Fibroblast of skin of back (primary cell): Measurements from ENCODE around the gene UTF1.

ENCODE experiments used
- DNase-seq: peaks from one replicate; pipeline ENCODE4 v3.0.0-alpha.2; 2013

The UTF1 gene

DNA sequence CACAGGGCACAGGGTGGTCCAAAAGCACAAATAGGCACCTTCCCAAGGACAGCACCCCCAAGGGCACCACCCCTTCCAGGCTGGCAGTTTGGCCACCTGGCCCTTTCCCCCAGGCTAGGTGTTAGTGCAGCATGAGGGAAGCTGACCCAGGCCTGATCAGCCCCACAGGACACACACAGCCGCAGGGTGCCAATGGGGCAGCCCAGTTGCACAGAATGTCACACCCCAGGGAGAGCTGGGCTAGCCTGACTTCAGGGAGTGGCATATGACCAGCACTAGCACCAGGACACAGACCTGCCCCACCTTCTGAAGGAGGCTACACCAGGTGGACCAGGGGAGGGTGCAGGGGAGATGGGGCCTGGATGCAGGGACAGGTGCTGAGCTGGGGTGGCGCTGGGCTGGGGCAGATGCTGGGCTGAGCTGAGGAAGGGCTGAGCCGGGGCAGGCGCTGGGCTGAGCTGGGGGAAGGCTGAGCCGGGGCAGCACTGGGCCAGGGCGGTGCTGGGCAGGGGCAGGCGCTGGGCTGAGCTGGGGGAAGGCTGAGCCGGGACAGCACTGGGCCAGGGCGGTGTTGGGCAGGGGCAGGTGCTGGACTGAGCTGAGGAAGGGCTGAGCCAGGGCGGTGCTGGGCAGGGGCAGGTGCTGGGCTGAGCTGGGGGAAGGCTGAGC is 50.5 kb downstream of the UTF1 start:
- DNase-seq: no peak

DNA sequence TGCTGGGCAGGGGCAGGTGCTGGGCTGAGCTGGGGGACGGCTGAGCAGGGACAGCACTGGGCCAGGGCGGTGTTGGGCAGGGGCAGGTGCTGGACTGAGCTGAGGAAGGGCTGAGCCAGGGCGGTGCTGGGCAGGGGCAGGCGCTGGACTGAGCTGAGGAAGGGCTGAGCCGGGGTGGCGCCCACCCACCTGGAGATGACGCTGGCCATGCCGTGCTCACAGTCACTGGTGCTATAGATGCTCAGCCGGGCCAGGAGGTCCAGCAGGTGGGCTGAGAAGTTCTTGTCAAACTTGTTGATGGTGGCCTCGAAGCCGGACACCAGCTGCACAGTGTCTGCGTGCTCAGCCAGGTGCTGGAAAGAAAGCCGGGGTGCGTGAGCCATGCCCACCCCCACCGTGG is 51.1 kb downstream of the UTF1 start:
- no peak for DNase-seq
